DND-41 (cell line): ENCODE results near the gene PRMT5.

Experiments
- EZH2 ChIP-seq: IDR thresholded peaks from 3 replicates; pipeline ENCODE4 v1.6.1; 2012; ENCODE audit warnings: borderline replicate concordance, low read depth, mild to moderate bottlenecking, moderate library complexity, low read length, inconsistent platforms; ENCODE audit not compliant: severe bottlenecking
- TF ChIP-seq, protein P1 (sequence below): IDR thresholded peaks from 2 replicates; pipeline ENCODE4 v1.5.1; 2012; ENCODE audit warnings: borderline replicate concordance, low read length, moderate library complexity, mild to moderate bottlenecking; ENCODE audit not compliant: poor library complexity, severe bottlenecking; ENCODE audit errors: extremely low read depth

DNA sequence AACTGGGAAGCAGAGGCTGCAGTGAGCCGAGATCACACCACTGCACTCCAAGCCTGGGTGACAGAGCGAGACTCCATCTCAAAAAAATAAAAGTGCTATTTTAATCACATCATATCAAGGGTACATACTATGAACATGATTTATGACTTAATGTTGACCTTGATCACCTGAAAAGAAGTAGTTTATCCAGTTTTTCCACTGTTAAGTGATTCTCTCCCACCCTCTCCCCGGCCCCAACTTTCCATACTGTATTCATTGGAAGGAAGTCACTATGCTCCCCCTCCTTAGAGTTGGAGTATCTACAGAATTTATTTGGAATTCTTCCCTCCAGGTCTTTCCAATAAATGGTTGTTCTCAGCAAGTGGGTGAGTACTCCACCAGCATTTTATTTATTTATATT, 3.0 kb upstream of the PRMT5 start:
- TF ChIP-seq, protein P1, sequence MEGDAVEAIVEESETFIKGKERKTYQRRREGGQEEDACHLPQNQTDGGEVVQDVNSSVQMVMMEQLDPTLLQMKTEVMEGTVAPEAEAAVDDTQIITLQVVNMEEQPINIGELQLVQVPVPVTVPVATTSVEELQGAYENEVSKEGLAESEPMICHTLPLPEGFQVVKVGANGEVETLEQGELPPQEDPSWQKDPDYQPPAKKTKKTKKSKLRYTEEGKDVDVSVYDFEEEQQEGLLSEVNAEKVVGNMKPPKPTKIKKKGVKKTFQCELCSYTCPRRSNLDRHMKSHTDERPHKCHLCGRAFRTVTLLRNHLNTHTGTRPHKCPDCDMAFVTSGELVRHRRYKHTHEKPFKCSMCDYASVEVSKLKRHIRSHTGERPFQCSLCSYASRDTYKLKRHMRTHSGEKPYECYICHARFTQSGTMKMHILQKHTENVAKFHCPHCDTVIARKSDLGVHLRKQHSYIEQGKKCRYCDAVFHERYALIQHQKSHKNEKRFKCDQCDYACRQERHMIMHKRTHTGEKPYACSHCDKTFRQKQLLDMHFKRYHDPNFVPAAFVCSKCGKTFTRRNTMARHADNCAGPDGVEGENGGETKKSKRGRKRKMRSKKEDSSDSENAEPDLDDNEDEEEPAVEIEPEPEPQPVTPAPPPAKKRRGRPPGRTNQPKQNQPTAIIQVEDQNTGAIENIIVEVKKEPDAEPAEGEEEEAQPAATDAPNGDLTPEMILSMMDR: no peak
- no peak for TF ChIP-seq EZH2
